ENCODE measurements around the gene EXOC2.

Gene EXOC2

DNA sequence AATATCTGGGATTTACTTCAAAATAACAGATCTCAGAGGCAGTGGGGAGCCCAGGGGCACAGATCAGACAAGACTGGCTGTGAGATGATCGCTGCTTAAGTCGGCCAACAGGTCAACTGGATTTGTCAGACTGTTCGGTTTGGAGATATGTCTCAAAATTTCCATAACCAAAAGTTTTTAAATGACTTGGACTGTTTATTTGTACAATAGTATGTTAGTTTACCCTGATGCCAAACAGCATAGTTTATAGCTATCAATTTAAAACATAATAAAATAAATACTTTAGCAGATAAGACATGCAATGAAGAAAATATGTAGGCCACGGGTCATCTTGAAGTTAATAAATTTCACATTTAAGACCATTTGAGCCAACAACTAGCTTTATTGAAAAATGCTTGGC is 174.7 kb downstream of the EXOC2 start:
- Histone ChIP-seq H3K27me3 (ENCODE audit: insufficient read depth, low read depth, severe bottlenecking) (no peaks in the 10 kb centered on the region), H3K9me3 (ENCODE audit: severe bottlenecking) (peaks cover 6% of the 10 kb centered on the region), H3K27ac (no peak overlapping the region), H3K4me3 (ENCODE audit: low read depth, low read length) (no peak overlapping the region), H3K36me3 (peaks cover 11% of the 10 kb centered on the region)
- TF ChIP-seq CTCF (IDR thresholded peaks at IDR 0.05; ENCODE audit: low read depth, low read length), result no peak
- DNase-seq, result no peak

DNA sequence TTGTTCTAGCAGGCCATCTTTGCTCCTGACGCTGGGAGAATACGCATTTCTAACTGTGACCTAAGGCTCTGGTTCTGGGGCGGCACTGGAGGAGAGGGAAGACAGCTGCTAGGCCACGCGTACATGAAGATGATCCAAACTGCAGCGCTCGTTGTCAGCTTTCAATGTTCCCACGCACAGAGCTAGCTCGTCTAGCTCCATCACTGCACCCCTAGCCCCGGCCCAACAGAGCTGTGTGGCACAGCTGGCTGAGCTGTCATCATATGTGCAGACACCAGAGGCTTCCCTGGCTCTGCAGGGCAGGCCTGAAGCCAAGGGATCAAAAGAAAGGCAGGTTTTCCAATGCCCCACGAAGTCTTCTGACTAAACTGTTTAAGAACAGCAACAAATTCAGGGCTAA is 176.7 kb downstream of the EXOC2 start:
- no peak overlapping the region for H3K27ac ChIP-seq
- H3K36me3 ChIP-seq, result no peaks in the 10 kb centered on the region; the same call in none of the 2 replicates
- H3K4me3 ChIP-seq (ENCODE audit: low read depth, low read length), result no peak overlapping the region
- H3K9me3 ChIP-seq (ENCODE audit: severe bottlenecking), result peaks cover 1% of the 10 kb centered on the region
- no peak for DNase-seq
- no peaks in the 10 kb centered on the region for H3K27me3 ChIP-seq (ENCODE audit: insufficient read depth, low read depth, severe bottlenecking)
- TF ChIP-seq CTCF (IDR thresholded peaks at IDR 0.05; ENCODE audit: low read depth, low read length), result no peak

DNA sequence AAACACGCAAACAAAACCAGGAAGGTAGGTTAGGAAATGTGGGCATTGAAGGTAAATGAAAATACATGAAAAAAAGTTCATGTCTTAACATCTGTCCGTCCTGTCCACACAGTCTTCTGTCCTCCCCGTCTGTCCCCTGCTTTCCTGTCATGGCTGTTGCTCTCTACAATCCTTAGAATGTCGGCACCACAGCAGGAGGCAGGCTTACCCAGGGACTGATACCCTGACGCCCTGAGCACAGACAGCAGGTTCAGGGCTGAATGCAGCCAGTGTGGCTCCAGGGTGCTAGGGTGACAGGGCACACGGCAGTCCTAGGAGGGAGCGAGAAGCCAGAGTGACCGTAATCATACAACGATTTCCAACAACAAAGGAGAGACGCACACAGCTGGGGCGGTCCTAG is 177.7 kb downstream of the EXOC2 start:
- no peak for TF ChIP-seq CTCF (IDR thresholded peaks at IDR 0.05; ENCODE audit: low read depth, low read length)
- H3K27me3 ChIP-seq (ENCODE audit: insufficient read depth, low read depth, severe bottlenecking), result no peaks in the 10 kb centered on the region
- H3K4me3 ChIP-seq (ENCODE audit: low read depth, low read length), result no peak overlapping the region
- DNase-seq, result peak; percentile 35
- H3K27ac ChIP-seq, result no peak overlapping the region
- H3K36me3 ChIP-seq, result no peaks in the 10 kb centered on the region; the same call in 1 of the 2 replicates
- no peaks in the 10 kb centered on the region for H3K9me3 ChIP-seq (ENCODE audit: severe bottlenecking)

DNA sequence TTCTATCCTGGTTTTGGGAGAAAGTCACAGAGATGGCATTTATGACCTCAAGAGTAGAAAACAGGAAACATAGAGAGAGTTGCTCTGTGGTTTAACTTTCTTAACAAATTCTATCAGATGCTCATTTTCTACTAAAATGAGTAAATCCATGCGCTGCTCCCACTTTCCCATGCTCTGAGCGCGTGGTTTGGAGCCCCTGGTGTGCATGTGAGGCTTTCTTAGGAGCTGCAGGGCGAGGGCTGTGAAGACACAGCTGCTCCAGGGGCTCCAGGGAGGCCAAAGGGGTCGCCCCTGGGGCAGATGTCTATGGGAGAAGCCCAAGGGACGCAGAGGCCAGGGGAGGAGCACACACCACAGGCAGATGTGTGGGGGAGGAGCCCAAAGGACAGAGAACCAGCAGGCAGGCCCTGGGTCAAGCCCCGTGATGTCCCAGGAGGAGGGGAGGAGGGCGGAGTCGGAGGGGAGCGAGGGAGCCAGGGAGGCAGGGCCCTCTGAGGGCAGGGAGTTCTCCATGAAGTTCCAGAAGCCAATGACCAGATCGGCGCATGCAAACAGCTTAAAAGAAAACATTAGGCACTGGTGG is 178.5 kb downstream of the EXOC2 start:
- no peak for DNase-seq
- no peaks in the 10 kb centered on the region; the same call in 1 of the 2 replicates for H3K36me3 ChIP-seq

DNA sequence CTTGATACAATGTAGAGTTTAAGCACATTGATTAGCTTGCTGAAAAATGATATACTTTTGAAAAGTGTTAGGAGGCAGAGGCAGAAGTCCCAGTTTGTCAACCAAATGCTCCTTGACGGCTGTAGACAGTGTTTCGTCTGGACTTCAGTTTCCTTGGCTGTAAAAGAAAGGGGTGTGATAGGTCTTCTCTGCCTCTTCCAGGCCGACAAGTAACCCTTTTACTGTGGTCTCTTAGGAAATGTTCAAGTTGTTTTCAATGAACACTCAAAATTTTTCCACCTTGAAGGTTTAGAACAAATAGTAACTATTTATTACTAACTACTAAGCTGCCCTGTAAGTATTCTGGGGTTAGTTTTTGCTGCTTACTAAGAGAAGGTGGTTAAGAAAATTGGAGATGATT is 179.0 kb downstream of the EXOC2 start:
- H3K27me3 ChIP-seq (ENCODE audit: insufficient read depth, low read depth, severe bottlenecking), result no peaks in the 10 kb centered on the region
- no peak for DNase-seq
- no peak for TF ChIP-seq CTCF (IDR thresholded peaks at IDR 0.05; ENCODE audit: low read depth, low read length)
- H3K9me3 ChIP-seq (ENCODE audit: severe bottlenecking), result no peaks in the 10 kb centered on the region
- no peak overlapping the region for H3K27ac ChIP-seq
- no peak overlapping the region for H3K4me3 ChIP-seq (ENCODE audit: low read depth, low read length)
- no peaks in the 10 kb centered on the region; the same call in 1 of the 2 replicates for H3K36me3 ChIP-seq

More for the DNA sequence above, 178.5 kb downstream of the EXOC2 start:
- H3K9me3 ChIP-seq (ENCODE audit: severe bottlenecking), result no peaks in the 10 kb centered on the region
- no peak overlapping the region for H3K27ac ChIP-seq
- no peak overlapping the region for H3K4me3 ChIP-seq (ENCODE audit: low read depth, low read length)
- no peaks in the 10 kb centered on the region for H3K27me3 ChIP-seq (ENCODE audit: insufficient read depth, low read depth, severe bottlenecking)
- TF ChIP-seq CTCF (IDR thresholded peaks at IDR 0.05; ENCODE audit: low read depth, low read length), result no peak

DNA sequence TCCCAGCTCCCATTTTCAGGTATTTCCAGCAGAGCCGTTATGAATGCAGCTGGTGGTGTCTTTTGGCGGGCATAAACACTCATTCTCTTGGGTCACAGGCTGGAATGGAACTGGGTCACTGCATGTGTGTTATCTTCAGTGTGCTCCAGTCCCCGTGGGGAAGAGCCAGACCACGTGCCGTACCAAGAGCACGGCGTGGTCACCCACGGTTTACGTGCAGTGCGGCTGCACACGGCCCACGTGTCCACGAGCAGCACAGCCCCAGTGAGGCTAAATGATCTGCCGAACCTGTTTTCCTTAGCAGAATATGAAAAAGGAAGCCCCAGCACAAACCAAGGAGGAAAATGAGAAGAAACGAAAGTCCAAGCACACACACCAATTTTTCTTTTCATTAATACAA is 179.9 kb downstream of the EXOC2 start:
- Histone ChIP-seq H3K4me3 (ENCODE audit: low read depth, low read length) (no peak overlapping the region), H3K9me3 (ENCODE audit: severe bottlenecking) (no peaks in the 10 kb centered on the region), H3K36me3 (no peaks in the 10 kb centered on the region; the same call in 1 of the 2 replicates), H3K27ac (no peak overlapping the region), H3K27me3 (ENCODE audit: insufficient read depth, low read depth, severe bottlenecking) (no peaks in the 10 kb centered on the region)
- no peak for TF ChIP-seq CTCF (IDR thresholded peaks at IDR 0.05; ENCODE audit: low read depth, low read length)
- no peak for DNase-seq
